K562 (cell line): ENCODE data around the gene FAM227B. TPM values are rescaled to one million over a fixed set of nuclear protein-coding genes. Genes with fewer than 3 reads are reported as not detected.

Experiments used
- ATAC-seq: fragments of 200-7000 bp; cut with Tn5 transposase; 3 replicates; pipeline ENCODE4 v1.9.1; 2020; ENCODE audit warnings: moderate library complexity
- BruUV-seq: library from RNA; stranded (reverse); fragments of 400-500 nt; replicated peaks from 2 replicates; lab custom pipeline; 2021; lab: Mats Ljungman, UMichigan
- CTCF ChIA-PET: fragments of 300-600 bp; formaldehyde crosslinking; extraction: SDS; loops from one replicate; lab custom pipeline; 2021; ENCODE audit warnings: low intra/inter-chr PET ratio; lab: Yijun Ruan, JAX
- POLR2A ChIA-PET: fragments of 300-600, 350-650 bp; sonication (Branson Sonifier 250); formaldehyde crosslinking; extraction: SDS; loops from one replicate; lab custom pipeline; 2021; ENCODE audit warnings: antibody characterized with exemption, inconsistent platforms; lab: Yijun Ruan, JAX
- DNase-seq, 4 experiments: peaks; one replicate each; pipeline versions ENCODE4 v3.0.0 to v3.0.0-alpha.2; 2011 to 2018; ENCODE audit warnings: low spot score in 3 of 4, mixed read lengths in 3 of 4; ENCODE audit errors: extremely low read depth in 1 of 4
- FAIRE-seq: peaks from 2 replicates; lab custom pipeline; 2011; peaks lifted over from hg19 to GRCh38; lab: Jason Lieb, UNC
- H2AFZ ChIP-seq: 2 replicates; pipeline ENCODE4 v1.6.0; 2011; ENCODE audit warnings: low read depth, low read length, control low read depth, inconsistent platforms
- H3K27ac ChIP-seq: fragments of 200-600 bp; 3 replicates; pipeline ENCODE4 v1.8.0; 2011; ENCODE audit warnings: low read depth, mild to moderate bottlenecking, control low read depth, inconsistent platforms, low read length, moderate library complexity, mixed read lengths; ENCODE audit errors: extremely low read depth
- H3K27me3 ChIP-seq, 2 experiments: fragments of 300-600 bp in 1 of 2; 2 replicates in 1 of 2; 3 replicates in 1 of 2; pipeline versions ENCODE4 v1.6.0 to v1.8.0; 2011; ENCODE audit warnings: inconsistent platforms in 2 of 2, low read length in 2 of 2, mild to moderate bottlenecking in 1 of 2, mixed read lengths in 1 of 2, moderate library complexity in 1 of 2; ENCODE audit not compliant: control insufficient read depth in 2 of 2, insufficient read depth in 2 of 2
- H3K36me3 ChIP-seq: fragments of 300-600 bp; 3 replicates; pipeline ENCODE4 v1.8.0; 2011; ENCODE audit warnings: mild to moderate bottlenecking, low read length, inconsistent platforms; ENCODE audit not compliant: control insufficient read depth, insufficient read depth
- H3K4me1 ChIP-seq, 2 experiments: fragments of 200-600 bp in 1 of 2; replicated peaks in 1 of 2; 2 replicates in 1 of 2; 3 replicates in 1 of 2; pipeline versions ENCODE4 v1.5.1 to v1.8.0; 2011; ENCODE audit warnings: inconsistent platforms in 2 of 2, low read length in 2 of 2, mild to moderate bottlenecking in 1 of 2, mixed read lengths in 1 of 2, moderate library complexity in 1 of 2; ENCODE audit not compliant: control insufficient read depth in 2 of 2, insufficient read depth in 2 of 2
- H3K4me2 ChIP-seq: 2 replicates; pipeline ENCODE4 v1.6.1; 2011; ENCODE audit warnings: low read length, control low read depth, inconsistent platforms, mixed read lengths; ENCODE audit not compliant: insufficient read depth
- H3K4me3 ChIP-seq: fragments of 200-600 bp; sonication (generic), shearing (Covaris generic); 2 replicates; pipeline ENCODE4 v1.5.1; 2016; ENCODE audit warnings: control low read depth, inconsistent platforms
- H3K79me2 ChIP-seq: fragments of 200-600 bp; 3 replicates; pipeline ENCODE4 v1.8.0; 2011; ENCODE audit warnings: low read length, inconsistent platforms; ENCODE audit not compliant: control insufficient read depth, insufficient read depth
- H3K9ac ChIP-seq, 2 experiments: 2 replicates each; pipeline versions ENCODE4 v1.6.0 to v1.6.1; 2011; ENCODE audit warnings: low read depth in 2 of 2, low read length in 2 of 2, control low read depth in 1 of 2, inconsistent platforms in 1 of 2, mild to moderate bottlenecking in 1 of 2, mixed read lengths in 1 of 2; ENCODE audit not compliant: insufficient read depth in 1 of 2
- H3K9me1 ChIP-seq: one replicate; pipeline ENCODE4 v1.6.0; 2011; ENCODE audit warnings: inconsistent platforms, mild to moderate bottlenecking, low read length, moderate library complexity; ENCODE audit not compliant: control insufficient read depth, insufficient read depth
- H3K9me3 ChIP-seq: replicated peaks from 2 replicates; pipeline ENCODE4 v1.5.1; 2011; ENCODE audit warnings: low read depth, low read length, inconsistent platforms; ENCODE audit not compliant: control insufficient read depth, insufficient read depth
- H4K20me1 ChIP-seq: replicated peaks from 2 replicates; pipeline ENCODE4 v1.6.1; 2011; ENCODE audit warnings: low read length, inconsistent platforms, mixed read lengths; ENCODE audit not compliant: control insufficient read depth, insufficient read depth
- ATF4 ChIP-seq: fragments of 450-650 bp; formaldehyde crosslinking; IDR thresholded peaks from 2 replicates; pipeline ENCODE4 v1.4.0; 2022; ENCODE audit warnings: mild to moderate bottlenecking, moderate library complexity
- DNMT1 ChIP-seq: fragments of 450-650 bp; IDR thresholded peaks from 2 replicates; pipeline ENCODE4 v1.6.1; 2016; ENCODE audit warnings: antibody characterized with exemption, mild to moderate bottlenecking
- ELF2 ChIP-seq: fragments of 250-450 bp; sonication (Bioruptor Pico); IDR thresholded peaks from 2 replicates; pipeline ENCODE4 v1.5.0; 2021; ENCODE audit warnings: mild to moderate bottlenecking
- FOXJ2 ChIP-seq: fragments of 200-800 bp; sonication (Bioruptor generic); IDR thresholded peaks from 2 replicates; pipeline ENCODE4 v1.6.1; 2016; ENCODE audit warnings: missing genetic modification characterization, missing compliant biosample characterization
- HBP1 ChIP-seq: fragments of 450-650 bp; formaldehyde crosslinking; IDR thresholded peaks from 2 replicates; pipeline ENCODE4 v1.4.0; 2022; ENCODE audit warnings: missing genetic modification characterization
- HDAC1 ChIP-seq, 2 experiments: fragments of 450-650 bp; IDR thresholded peaks; 2 replicates each; pipeline ENCODE4 v1.6.1; 2016 to 2017; ENCODE audit warnings: inconsistent platforms in 1 of 2, mild to moderate bottlenecking in 1 of 2, moderate library complexity in 1 of 2
- KLF10 ChIP-seq: fragments of 250-450 bp; sonication (Bioruptor Pico); IDR thresholded peaks from 2 replicates; pipeline ENCODE4 v1.6.1; 2021; ENCODE audit warnings: matching md5 sums
- NCOA4 ChIP-seq: fragments of 450-650 bp; IDR thresholded peaks from 2 replicates; pipeline ENCODE4 v1.6.1; 2018; ENCODE audit warnings: mild to moderate bottlenecking; ENCODE audit not compliant: partially characterized antibody
- SIX5 ChIP-seq, 2 experiments: IDR thresholded peaks; 2 replicates each; pipeline ENCODE4 v1.6.1; 2011; ENCODE audit warnings: low read length in 2 of 2, borderline replicate concordance in 1 of 2, low read depth in 1 of 2, mild to moderate bottlenecking in 1 of 2, moderate library complexity in 1 of 2; ENCODE audit not compliant: insufficient read depth in 1 of 2
- SUPT5H ChIP-seq: fragments of 450-650 bp; IDR thresholded peaks from 2 replicates; pipeline ENCODE4 v1.6.1; 2016
- ZFX ChIP-seq: sonication (generic); formaldehyde crosslinking; IDR thresholded peaks from 2 replicates; pipeline ENCODE4 v1.8.0; 2022; ENCODE audit warnings: mild to moderate bottlenecking, missing genetic modification reagents, moderate library complexity
- ZNF3 ChIP-seq: fragments of 250-450 bp; sonication (Bioruptor Pico); IDR thresholded peaks from 2 replicates; pipeline ENCODE4 v1.5.0; 2021; ENCODE audit warnings: mild to moderate bottlenecking, moderate library complexity
- WGBS: fragments of 100-300 bp; shearing (Covaris generic); methylation state at CpG from one replicate; pipeline ENCODE4 v1.1.6; 2016; ENCODE audit warnings: low coverage, mixed read lengths; ENCODE audit not compliant: insufficient coverage; ENCODE audit errors: missing lambda C conversion rate; 5-methylcytosine and 5-hydroxymethylcytosine counted together
- in situ Hi-C: fragments of 300-500 bp; cut with MboI; formaldehyde crosslinking; loops from 4 replicates; pipeline ENCODE4 v1.15.0; 2018; ENCODE audit warnings: inconsistent platforms, mixed read lengths
- intact Hi-C: fragments of 100-400 bp; cut with micrococcal nuclease; formaldehyde crosslinking; loops from 2 replicates; pipeline ENCODE4 v1.14.2; 2022
- polyA plus RNA-seq, 8 experiments: library from polyadenylated mRNA; depleted of rRNA in 4 of 8; stranded (reverse) in 5 of 8; unstranded in 3 of 8; fragments of >200 nt; fragmentation: Nextera tagmentation in 2 of 8; fragmentation: Illumina TruSeq in 1 of 8; extraction: Ambion mirVana in 2 of 8; extraction: Trizol in 1 of 8; gene quantifications; 2 replicates each; pipeline versions ENCODE4 v1.2.1 to v1.2.3, GENCODE V29; 2011 to 2014; ENCODE audit warnings: inconsistent platforms in 1 of 8, missing spikeins in 1 of 8
- total RNA-seq, 7 experiments: library from RNA; depleted of rRNA in 6 of 7; stranded (reverse); fragments of >200 nt in 6 of 7; fragmentation: Illumina TruSeq in 2 of 7; extraction: Trizol in 2 of 7; gene quantifications; 2 replicates each; pipeline versions ENCODE4 v1.2.1 to v1.2.3, GENCODE V29; 2011 to 2021; ENCODE audit warnings: low replicate concordance in 1 of 7
- TF ChIP-seq, protein P1 (sequence below): sonication (generic); formaldehyde crosslinking; IDR thresholded peaks from 2 replicates; pipeline ENCODE4 v1.8.0; 2022; ENCODE audit warnings: mild to moderate bottlenecking, missing genetic modification reagents
- TF ChIP-seq, protein P2 (sequence below): IDR thresholded peaks from 2 replicates; pipeline ENCODE4 v1.6.1; 2011; ENCODE audit warnings: borderline replicate concordance, low read depth, mild to moderate bottlenecking, moderate library complexity, low read length; ENCODE audit not compliant: insufficient read depth, poor library complexity, severe bottlenecking

FAM227B gene
- total and polyA plus RNA-seq, 9 of the 15 experiments (the other 6 are each of a cell fraction or from before 2014, with no cell fraction given): 5.1 to 12.5 (median 11.2) TPM

- TF ChIP-seq, protein P1, sequence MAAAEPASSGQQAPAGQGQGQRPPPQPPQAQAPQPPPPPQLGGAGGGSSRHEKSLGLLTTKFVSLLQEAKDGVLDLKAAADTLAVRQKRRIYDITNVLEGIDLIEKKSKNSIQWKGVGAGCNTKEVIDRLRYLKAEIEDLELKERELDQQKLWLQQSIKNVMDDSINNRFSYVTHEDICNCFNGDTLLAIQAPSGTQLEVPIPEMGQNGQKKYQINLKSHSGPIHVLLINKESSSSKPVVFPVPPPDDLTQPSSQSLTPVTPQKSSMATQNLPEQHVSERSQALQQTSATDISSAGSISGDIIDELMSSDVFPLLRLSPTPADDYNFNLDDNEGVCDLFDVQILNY (CRISPR knock-in tag): no peak
- TF ChIP-seq HBP1 (CRISPR knock-in tag): no peak
- TF ChIP-seq ZNF3 (CRISPR knock-in tag): no peak
- no peak for TF ChIP-seq HDAC1 (IDR thresholded peaks at IDR 0.05)
- no peak for TF ChIP-seq FOXJ2 (tag)
- no peak for TF ChIP-seq ATF4 (CRISPR knock-in tag)
These were observed 164.5 kb downstream of the FAM227B start (continued) for GRCh38 chr15:49456166-49456565.

DNA sequence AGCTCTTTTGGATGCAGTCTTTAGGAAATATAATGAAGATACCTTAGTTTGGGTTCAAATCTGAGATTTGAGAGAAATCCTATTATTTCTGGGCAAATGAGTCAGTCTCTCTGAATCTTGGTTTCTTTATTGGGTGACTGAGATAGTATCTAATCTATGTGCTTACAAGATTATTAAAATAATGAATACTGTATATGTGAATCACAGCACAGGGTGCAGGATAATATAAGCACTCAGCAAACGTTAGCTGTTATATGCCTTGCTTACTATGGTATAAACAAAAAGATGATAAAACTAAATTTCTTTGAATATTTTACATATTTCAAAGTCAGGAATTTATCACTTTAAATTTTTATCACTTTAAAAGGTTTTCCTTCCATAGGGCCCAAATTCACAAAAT, 168.0 kb downstream of the FAM227B start:
- DNase-seq (no peak), ATAC-seq (no peak), FAIRE-seq (no peak)
- WGBS: 0% methylated on average over 1 of the region's 1 CpG
- Histone ChIP-seq H3K27me3 (no peaks in the 10 kb centered on the region; a peak in 1 of 5 replicates), H3K4me1 (no peaks in the 10 kb centered on the region; a peak in 1 of 5 replicates), H3K9me3 (no peaks in the 10 kb centered on the region), H4K20me1 (no peaks in the 10 kb centered on the region), H3K79me2 (no peaks in the 10 kb centered on the region), H3K36me3 (no peaks in the 10 kb centered on the region), H3K4me2 (no peak overlapping the region), H3K27ac (no peak overlapping the region), H2AFZ (no peak overlapping the region), H3K9me1 (no peaks in the 10 kb centered on the region), H3K4me3 (no peak overlapping the region), H3K9ac (no peak overlapping the region)
- intact Hi-C loops: no loop called here
- in situ Hi-C loops: no loop called here
- BruUV-seq: no TSS peak
- CTCF ChIA-PET: no interaction called here
- POLR2A ChIA-PET: no interaction called here
- TF ChIP-seq DNMT1: no peak
- no peak for TF ChIP-seq KLF10 (CRISPR knock-in tag)
- TF ChIP-seq SUPT5H: no peak
- no peak for TF ChIP-seq ZFX (CRISPR knock-in tag)
- TF ChIP-seq ELF2 (CRISPR knock-in tag): no peak
- TF ChIP-seq, protein P2, sequence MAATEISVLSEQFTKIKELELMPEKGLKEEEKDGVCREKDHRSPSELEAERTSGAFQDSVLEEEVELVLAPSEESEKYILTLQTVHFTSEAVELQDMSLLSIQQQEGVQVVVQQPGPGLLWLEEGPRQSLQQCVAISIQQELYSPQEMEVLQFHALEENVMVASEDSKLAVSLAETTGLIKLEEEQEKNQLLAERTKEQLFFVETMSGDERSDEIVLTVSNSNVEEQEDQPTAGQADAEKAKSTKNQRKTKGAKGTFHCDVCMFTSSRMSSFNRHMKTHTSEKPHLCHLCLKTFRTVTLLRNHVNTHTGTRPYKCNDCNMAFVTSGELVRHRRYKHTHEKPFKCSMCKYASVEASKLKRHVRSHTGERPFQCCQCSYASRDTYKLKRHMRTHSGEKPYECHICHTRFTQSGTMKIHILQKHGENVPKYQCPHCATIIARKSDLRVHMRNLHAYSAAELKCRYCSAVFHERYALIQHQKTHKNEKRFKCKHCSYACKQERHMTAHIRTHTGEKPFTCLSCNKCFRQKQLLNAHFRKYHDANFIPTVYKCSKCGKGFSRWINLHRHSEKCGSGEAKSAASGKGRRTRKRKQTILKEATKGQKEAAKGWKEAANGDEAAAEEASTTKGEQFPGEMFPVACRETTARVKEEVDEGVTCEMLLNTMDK: no peak
- no peak for TF ChIP-seq NCOA4
- no peak for TF ChIP-seq SIX5 (IDR thresholded peaks at IDR 0.05; ENCODE audit: borderline replicate concordance in 1 of 2, insufficient read depth in 1 of 2, low read depth in 1 of 2, low read length in 2 of 2)
